Fibroblast of the aortic adventitia (primary cell): ENCODE results near the gene GRIA4. TPM values are rescaled to one million over a fixed set of nuclear protein-coding genes. Genes with fewer than 3 reads are reported as not detected.

Source experiments
- DNase-seq: peaks from one replicate; pipeline ENCODE4 v3.0.0-alpha.2; 2010; ENCODE audit warnings: low read depth
- H3K4me3 ChIP-seq: 2 replicates; pipeline ENCODE4 v1.5.1; 2011; ENCODE audit warnings: low read depth, mild to moderate bottlenecking, control low read depth, low read length, moderate library complexity
- total RNA-seq: library from RNA; depleted of rRNA; stranded (reverse); fragments of >200 nt; gene quantifications from 2 replicates; pipeline ENCODE4 v1.2.3, GENCODE V29; 2012; ENCODE audit warnings: low replicate concordance
- TF ChIP-seq, protein P1 (sequence below): IDR thresholded peaks from 2 replicates; pipeline ENCODE4 v1.5.1; 2011; ENCODE audit warnings: mild to moderate bottlenecking, low read length, control low read depth, inconsistent platforms; ENCODE audit not compliant: insufficient read depth

The GRIA4 gene
- total RNA-seq, 1 donor: under 0.01 TPM

GRCh38 chr11:105860105-105860504, 250.2 kb downstream of the GRIA4 start:
- TF ChIP-seq, protein P1, sequence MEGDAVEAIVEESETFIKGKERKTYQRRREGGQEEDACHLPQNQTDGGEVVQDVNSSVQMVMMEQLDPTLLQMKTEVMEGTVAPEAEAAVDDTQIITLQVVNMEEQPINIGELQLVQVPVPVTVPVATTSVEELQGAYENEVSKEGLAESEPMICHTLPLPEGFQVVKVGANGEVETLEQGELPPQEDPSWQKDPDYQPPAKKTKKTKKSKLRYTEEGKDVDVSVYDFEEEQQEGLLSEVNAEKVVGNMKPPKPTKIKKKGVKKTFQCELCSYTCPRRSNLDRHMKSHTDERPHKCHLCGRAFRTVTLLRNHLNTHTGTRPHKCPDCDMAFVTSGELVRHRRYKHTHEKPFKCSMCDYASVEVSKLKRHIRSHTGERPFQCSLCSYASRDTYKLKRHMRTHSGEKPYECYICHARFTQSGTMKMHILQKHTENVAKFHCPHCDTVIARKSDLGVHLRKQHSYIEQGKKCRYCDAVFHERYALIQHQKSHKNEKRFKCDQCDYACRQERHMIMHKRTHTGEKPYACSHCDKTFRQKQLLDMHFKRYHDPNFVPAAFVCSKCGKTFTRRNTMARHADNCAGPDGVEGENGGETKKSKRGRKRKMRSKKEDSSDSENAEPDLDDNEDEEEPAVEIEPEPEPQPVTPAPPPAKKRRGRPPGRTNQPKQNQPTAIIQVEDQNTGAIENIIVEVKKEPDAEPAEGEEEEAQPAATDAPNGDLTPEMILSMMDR: no peak
- H3K4me3 ChIP-seq: no peak overlapping the region
- no peak for DNase-seq

GRCh38 chr11:105861225-105861624, 251.4 kb downstream of the GRIA4 start:
- no peak for DNase-seq
- no peak overlapping the region for H3K4me3 ChIP-seq
- TF ChIP-seq, protein P1: no peak

DNA sequence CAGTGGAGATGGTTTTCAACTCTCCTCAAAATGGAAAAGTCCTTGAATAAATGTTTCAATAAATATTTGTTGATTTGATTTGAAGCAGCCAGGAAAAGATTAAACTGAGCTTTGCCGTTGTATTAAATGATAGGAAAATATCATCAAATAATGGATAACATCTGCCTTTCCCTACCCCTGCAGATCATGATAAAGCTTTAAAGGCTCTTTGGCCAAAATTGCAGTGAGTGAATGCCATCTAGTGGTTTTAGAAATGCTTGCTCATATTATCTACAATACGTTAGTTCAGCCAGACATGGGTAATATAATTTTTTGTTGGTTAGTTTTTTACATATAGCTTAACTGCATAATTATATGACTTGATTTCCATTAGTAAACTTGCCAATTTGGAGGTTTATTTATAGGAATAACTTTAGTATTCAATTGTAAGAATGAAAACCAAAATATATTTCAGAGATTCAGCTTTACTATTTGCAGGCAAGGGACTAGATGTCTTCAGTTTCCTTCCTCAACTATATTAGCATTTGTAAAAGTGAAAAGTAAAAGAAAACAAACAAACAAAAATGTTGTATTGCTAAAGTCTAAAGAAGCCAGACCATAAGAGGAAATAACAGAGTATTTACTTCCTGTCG, 253.0 kb downstream of the GRIA4 start:
- TF ChIP-seq, protein P1: peak; percentile 66
- no peak overlapping the region for H3K4me3 ChIP-seq
- DNase-seq: peak; percentile 76

- TF ChIP-seq, protein P1: no peak
- no peak overlapping the region for H3K4me3 ChIP-seq
Measured at GRCh38 chr11:105863523-105863922, 253.7 kb downstream of the GRIA4 start.

DNA sequence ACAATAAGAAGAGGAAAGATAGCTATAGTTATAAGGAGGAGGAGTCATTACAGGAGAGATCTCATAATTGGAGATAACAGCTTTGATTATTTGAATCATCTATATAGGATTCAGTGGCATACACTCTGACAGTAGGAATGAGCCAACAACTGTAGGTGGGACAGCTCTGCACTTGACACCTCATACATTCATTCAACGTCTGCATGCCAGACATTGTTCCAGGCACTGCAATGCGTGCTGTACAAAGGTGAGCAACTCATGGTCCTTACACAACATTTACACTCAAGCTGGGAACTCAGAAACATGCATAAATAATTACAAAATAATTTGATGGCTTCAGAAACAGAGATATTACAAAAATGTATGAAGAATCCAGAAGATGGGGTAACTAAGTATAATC, 257.9 kb downstream of the GRIA4 start:
- DNase-seq: no peak
- no peak overlapping the region for H3K4me3 ChIP-seq
- TF ChIP-seq, protein P1: no peak

More at GRCh38 chr11:105863523-105863922, 253.7 kb downstream of the GRIA4 start:
- DNase-seq: no peak

DNA sequence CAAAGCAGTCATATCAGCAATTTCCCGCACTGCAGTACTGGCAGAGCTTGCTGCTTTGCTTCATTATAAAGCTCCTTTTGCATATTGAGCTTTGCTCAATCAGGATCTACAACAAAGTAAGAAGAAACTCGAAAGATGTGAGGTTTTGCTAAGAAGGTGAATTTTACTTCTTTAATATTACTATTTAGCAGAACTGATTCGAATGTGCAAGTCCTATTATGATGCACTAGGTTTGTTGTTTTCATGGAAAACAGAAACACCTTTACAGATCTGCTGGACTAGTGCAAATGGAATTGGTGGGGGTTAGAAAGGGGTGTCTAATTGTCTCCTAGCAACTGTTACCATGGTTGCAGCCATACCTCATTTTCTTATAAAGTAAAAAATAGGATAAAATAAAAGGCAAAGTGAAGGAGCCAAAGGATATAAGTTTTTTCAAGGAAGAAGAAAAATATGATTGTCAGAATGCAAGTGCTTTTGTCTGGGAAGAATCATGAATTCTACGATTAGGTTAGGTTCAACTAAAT, 259.0 kb downstream of the GRIA4 start:
- DNase-seq: no peak
- TF ChIP-seq, protein P1: no peak
- no peak overlapping the region for H3K4me3 ChIP-seq
